KOPT-K1 (cell line): Measurements from ENCODE around the gene LRRN2.

ENCODE experiments used
- H3K27ac ChIP-seq: fragments of 200-600 bp; sonication (generic); 2 replicates; pipeline ENCODE4 v1.5.1; 2016; ENCODE audit warnings: antibody characterized with exemption, mild to moderate bottlenecking, low read depth, low read length; ENCODE audit not compliant: poor library complexity, severe bottlenecking
- H3K36me3 ChIP-seq: fragments of 200-600 bp; sonication (generic); 2 replicates; pipeline ENCODE4 v1.5.1; 2017; ENCODE audit warnings: antibody characterized with exemption, mild to moderate bottlenecking, low read length, moderate library complexity; ENCODE audit not compliant: insufficient read depth
- H3K9me3 ChIP-seq: fragments of 200-600 bp; sonication (generic); 2 replicates; pipeline ENCODE4 v1.5.1; 2017; ENCODE audit warnings: antibody characterized with exemption, low read length, mild to moderate bottlenecking; ENCODE audit not compliant: insufficient read depth, poor library complexity, severe bottlenecking

LRRN2 gene

DNA sequence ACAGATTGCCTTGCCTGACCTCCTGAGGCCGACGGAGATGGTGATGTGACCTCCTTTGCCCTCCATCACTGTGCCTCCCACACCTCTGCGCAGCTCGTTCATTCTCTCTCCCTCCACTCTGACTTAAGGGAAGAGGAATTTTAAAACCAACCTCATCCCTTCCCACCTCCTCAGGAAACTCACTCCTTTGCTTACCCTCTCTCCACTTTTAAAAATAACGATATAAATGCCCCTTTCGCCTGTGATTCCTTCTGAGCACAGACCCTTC lies 21.2 kb downstream of the LRRN2 start:
- H3K9me3 ChIP-seq = no peaks in the 10 kb centered on the region
- no peak overlapping the region for H3K27ac ChIP-seq
- H3K36me3 ChIP-seq = no peaks in the 10 kb centered on the region

DNA sequence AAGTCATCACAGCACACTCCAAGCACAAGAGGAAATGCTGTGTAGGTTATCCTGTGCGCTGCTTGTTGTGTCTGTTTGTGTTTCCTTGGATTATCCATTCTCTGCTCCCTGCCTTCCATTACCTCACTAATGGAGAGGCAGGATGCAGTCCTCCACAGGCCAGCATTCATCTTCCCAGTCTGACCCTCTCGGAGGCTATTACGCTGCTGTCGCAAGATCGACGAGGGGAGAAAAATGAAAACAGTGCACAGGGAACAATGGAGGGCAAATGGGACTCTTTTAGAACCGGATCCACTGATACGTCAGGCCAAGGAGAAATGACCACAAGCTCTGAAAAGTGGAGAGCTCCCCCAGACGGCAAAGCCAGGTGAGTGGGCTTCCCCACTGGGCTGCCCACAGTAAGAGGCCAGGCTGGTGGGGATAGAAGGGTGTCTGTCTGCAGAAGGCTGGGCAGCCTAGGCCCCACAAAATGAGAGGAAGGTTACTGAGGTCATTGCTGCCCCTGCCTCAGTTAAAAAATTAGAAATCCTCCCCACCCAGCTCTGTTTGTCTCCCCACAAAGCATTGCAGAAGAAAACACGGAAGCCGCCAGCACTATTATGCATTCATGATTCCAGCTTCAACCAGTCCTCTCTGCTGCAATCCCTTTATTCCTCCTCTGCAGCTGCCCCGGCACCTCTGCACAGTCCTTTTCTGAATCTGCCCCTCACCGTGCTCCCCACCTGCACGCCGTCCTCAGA lies 21.7 kb downstream of the LRRN2 start:
- Histone ChIP-seq H3K9me3 (no peaks in the 10 kb centered on the region), H3K36me3 (no peaks in the 10 kb centered on the region), H3K27ac (no peak overlapping the region)

DNA sequence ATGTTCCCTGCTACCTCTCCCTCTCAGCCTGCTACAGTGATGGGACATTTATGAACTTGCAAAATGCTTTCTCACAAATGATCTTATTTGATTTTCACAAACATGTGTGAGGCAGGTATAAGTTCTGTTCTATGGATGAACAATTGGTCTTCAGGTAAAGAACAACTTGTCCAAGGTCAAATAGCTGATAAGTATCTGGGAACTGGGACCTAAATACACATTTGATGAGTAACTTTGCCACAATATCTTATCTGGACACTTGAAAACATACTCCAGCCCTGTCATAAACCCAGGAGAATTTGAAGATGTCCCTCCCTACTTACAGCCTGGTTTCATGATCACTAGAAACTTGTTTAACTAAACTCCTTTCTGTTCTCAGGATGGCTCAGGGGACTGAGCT lies 23.0 kb downstream of the LRRN2 start:
- H3K27ac ChIP-seq = no peak overlapping the region
- no peaks in the 10 kb centered on the region for H3K9me3 ChIP-seq
- H3K36me3 ChIP-seq = no peaks in the 10 kb centered on the region

DNA sequence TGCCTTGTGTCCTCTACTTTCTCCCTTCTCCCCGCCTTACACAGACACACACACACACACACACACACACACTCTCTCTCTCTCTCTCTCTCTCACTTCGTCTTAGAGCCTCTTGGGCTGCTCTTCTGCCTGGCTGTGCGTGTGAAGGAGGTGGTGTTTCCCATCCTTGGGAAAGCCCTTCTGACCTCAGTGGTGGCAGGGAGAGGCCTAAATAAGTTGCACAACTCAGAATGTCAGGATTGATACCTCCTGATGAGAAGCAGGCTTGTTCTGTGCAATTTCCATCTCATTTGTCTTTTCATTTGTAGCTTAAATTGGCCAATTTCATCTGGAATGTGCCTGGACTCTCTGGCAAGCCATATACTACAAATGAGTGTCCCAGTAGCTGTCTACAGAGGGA lies 25.0 kb downstream of the LRRN2 start:
- no peaks in the 10 kb centered on the region for H3K9me3 ChIP-seq
- no peak overlapping the region for H3K27ac ChIP-seq
- H3K36me3 ChIP-seq = no peaks in the 10 kb centered on the region

DNA sequence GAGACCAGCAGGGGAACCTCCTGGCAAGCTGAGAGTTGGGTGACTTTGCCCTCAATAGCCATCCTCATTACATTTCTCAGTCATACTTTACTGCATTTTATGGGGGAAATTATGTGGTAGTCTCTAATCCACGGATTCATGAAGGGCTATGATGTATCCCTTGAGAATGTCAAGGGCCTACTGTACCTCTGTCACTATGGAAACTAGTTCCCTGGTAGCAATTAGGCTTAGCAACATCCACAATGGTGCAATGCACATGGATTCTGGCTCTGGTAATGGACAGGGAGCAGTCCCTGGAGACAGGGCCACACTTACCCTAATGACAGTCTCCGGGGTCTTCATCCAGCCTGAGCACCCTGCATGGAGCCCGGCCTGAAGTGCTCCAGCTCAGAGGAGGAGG lies 26.5 kb downstream of the LRRN2 start:
- no peaks in the 10 kb centered on the region for H3K36me3 ChIP-seq
- no peak overlapping the region for H3K27ac ChIP-seq
- no peaks in the 10 kb centered on the region for H3K9me3 ChIP-seq

DNA sequence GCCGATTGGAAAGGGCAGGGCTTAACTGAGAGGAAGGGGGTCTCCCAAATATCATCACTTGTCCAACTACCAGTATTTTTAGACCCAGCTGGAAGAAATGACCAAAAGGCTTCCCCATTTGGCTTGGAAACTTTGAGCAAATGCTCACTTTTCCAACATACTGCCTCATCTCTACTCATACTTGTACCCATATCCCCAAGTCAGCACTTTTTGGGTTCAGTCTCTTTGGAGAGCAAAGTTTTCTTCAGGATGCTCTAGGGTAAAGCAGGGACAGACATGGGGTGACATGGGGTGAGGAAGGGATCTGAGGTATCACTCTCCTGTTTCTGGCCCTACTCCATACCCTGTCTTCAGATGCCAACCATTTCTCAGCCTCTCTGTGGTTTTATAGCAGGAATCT lies 27.2 kb downstream of the LRRN2 start:
- no peak overlapping the region for H3K27ac ChIP-seq
- H3K36me3 ChIP-seq = no peaks in the 10 kb centered on the region
- no peaks in the 10 kb centered on the region for H3K9me3 ChIP-seq

DNA sequence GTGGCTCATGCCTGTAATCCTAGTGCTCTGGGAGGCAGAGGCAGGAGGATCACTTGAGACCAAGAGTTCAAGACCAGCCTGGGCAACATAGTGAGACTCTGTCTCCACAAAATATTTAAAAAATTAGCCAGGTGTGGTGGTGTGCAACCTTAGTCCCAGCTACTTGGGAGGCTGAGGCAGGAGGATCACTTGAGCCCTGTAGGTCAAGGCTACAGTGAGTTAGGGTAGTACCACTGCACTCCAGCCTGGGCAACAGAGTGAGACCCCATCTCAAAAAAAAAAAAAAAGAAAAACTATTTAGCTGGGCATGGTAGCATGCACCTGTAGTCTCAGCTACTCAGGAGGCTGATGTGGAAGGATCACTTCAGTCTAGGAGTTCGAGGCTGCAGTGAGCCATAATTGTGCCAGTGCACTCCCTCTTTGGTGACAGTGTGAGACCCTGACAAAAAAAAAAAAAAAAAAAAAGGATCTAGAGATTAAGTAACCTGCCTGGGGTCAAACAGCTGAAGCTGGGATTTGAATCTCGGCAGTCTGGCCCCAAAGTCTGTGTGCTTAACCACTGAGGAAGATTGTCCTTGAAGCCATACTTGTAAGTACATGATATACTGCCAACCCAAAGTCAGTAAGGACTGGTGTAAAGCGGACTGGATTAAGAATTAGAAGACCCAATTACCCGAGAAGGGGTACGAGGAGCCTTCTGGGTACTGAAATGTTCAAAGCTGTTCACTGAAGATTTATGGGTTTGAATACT lies 31.8 kb downstream of the LRRN2 start:
- no peaks in the 10 kb centered on the region for H3K9me3 ChIP-seq
- no peak overlapping the region for H3K27ac ChIP-seq
- no peaks in the 10 kb centered on the region for H3K36me3 ChIP-seq

DNA sequence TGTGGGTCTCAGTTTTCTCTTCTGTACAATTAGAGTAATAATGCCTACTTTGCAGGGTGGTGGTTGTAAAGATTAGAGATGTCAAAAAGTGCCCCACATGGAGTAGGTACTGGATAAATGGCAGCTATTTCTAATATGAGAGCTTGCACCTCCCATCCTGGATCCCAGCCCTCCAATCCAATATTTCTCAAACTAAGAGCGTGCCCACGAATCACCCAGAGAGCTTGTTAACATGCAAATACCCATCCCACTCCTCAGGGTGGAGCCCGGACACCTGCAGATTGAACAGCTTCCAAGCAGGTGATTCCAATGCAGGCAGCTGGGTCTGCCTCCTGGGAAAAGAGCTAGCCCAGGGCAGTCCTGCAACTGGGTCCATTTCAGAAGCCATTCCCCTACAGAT lies 33.0 kb downstream of the LRRN2 start:
- Histone ChIP-seq H3K36me3 (no peaks in the 10 kb centered on the region), H3K27ac (no peak overlapping the region), H3K9me3 (no peaks in the 10 kb centered on the region)

DNA sequence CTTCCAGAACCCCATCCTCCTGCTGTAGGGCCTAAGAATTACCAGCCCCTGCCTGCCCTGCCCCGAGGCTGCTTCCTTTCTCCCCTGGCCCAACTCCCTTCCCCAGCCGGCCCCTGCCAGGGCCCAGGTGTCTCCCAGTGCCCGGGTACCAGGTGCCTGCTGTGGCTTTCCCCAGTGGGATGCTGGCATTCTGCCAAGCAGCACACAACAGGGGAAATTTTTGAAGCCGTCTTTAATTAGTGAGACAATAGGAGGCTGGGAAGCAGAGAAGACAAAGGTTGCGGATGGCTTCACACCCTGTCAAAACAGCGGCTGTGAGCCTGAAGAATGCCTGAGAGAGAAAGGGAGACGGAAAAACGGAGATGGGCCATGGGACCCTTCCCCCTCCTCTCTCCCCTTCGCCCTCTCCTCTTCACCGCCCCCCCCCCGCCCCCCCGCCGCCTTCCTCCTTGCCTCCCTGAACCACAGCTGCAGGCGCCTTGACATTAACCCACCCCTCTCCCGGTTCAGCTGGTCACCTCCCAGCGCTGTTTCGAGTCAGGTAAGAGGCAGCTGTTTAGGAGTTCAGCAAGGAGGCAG lies 33.6 kb downstream of the LRRN2 start:
- Histone ChIP-seq H3K9me3 (no peaks in the 10 kb centered on the region), H3K36me3 (no peaks in the 10 kb centered on the region), H3K27ac (no peak overlapping the region)

DNA sequence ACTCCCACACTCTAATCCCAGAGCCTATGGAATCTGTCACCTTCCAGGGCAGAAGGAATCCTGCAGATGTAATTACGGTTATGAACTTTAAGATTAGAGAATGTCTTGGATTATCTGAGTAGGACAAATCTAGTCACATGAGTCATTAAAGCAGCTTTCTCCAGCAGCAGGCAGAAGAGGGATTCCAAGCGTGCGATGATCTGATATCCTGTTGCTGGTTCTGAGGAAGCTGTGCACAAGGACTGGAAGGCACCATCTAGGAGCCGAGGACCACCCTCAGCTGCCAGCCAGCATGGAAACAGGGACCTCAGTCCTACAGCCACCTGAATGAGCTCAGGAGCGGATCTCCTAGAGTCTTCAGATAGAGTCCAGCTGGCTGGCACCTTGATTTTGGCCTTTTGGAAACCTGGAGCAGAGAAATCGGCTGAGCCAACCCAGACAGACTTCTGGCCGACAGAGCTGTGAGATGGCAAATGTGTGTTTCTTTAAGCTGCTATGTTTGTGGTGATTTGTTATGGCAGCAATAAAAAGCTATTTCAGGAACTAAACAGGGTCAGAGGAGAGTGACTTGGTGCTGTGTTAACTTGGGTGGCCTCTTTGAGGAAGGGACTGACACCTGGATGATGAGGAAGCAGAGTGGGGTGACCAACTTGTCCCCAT lies 34.5 kb downstream of the LRRN2 start:
- no peaks in the 10 kb centered on the region for H3K9me3 ChIP-seq
- H3K27ac ChIP-seq = no peak overlapping the region
- no peaks in the 10 kb centered on the region for H3K36me3 ChIP-seq

DNA sequence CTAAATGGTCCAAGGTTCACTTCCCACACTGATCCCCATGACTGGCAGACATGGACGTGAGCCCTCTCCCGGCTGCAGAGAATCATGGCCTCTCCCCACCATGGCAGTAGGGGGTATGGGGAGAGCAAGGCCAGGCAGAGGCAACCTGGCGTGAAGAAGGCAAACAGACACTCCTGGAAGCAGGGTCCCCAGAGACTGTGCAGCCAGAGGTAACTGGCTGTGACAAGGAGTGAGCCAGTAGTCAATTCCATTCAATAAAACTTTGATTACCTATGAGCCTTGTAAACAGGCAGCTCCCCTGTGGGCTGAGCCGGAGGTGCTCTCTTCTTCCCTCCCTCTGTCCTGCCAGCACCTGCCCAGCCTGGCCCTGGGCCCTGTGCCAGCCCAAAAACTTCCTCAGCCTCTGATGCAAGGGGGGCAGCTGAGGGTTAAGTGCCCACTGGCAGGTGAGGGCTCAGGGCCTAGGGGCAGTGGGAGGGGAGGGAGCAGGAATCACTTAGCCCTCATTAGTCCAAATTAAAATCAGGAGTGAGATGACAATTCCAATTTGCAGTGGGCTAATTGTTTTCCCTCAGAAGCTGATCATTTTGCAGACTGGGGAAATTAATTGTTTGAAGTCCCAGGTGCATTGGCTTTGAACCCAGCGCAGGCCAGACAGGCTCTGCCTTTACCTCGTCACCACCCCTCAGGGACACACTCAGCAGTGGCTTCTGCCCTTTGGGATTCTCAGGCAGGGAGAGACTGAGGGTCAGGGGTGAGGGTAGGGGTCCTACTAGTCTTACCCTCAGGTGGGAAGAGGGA lies 35.6 kb downstream of the LRRN2 start:
- Histone ChIP-seq H3K27ac (no peak overlapping the region), H3K9me3 (no peaks in the 10 kb centered on the region), H3K36me3 (no peaks in the 10 kb centered on the region)

DNA sequence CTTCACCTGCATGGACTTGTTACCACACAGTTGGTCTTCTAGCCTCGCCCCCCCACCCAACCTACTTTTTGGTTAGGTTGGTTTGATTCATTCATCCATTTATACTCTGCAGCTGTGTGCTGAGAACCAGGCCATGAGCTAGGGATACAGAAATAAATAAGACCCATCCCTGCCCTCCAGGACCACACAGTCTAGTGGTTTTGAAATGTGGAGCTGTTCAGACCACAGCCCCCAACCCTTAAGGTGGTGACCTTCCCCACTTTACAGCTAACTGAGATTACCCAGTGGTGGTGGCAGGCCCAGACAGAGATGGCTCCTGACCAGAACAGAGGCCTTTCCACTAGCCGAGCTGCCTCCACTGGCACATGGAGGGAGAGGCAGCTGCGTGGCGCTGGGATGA lies 37.0 kb downstream of the LRRN2 start:
- Histone ChIP-seq H3K36me3 (no peaks in the 10 kb centered on the region), H3K27ac (no peak overlapping the region), H3K9me3 (no peaks in the 10 kb centered on the region)

DNA sequence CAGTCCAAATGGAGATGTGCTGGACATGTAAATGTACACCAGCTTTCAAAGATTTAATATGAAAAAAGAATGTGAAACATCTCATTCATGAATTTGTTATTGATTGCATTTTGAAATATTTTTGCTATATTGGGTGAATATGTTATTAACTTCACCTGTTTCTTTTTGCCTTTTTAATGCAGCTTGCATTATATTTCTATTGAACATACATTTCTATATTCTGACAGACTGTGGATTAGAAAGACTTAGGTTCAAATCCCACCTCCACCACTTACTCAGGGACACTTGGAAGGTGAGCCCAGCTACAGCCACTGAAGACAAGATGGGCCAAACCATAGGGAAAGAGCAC lies 37.8 kb downstream of the LRRN2 start:
- Histone ChIP-seq H3K9me3 (no peaks in the 10 kb centered on the region), H3K27ac (no peak overlapping the region), H3K36me3 (no peaks in the 10 kb centered on the region)

DNA sequence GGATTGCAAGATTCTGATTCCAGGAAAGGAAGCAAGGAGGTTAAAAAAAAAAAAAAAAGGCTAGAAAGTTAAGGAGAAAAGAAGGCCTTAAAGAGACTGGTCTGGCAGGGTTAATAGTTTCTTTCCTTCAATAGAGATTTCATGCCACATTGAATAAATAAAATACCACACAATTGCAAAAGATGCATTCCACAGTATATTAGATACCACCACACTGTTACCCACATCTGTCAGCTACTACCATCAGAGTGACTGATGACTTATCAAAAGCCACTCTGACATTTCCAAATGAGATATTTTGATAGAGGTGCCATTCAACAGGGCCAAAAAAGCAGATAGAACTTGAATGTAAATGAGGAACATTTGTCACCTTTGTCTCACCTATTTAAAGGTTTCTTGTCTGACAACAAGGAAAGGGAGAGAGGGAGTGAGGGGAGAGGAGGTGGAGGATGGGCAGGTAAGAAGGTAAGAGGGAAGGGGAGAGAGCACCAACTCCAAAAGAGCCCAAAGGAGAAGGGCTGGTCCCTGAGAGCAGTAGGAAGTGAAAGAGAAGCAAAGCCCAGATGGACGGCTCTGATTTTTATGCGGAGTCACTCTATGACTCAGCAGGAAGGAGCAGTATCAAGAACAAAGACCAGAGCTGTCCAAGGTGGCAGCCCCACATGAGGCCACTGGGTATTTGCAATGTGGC lies 38.3 kb downstream of the LRRN2 start:
- Histone ChIP-seq H3K36me3 (no peaks in the 10 kb centered on the region), H3K27ac (no peak overlapping the region), H3K9me3 (no peaks in the 10 kb centered on the region)
